ENCODE results near the gene AK1. TPM values are rescaled to one million over a fixed set of nuclear protein-coding genes. Genes with fewer than 3 reads are reported as not detected.
"Not testable (repeated sequence)": the region's sequence is repeated elsewhere in the genome, so short reads cannot be mapped to it uniquely, and the experiment has no call there.

Gene AK1
- total RNA-seq, 2 experiments from 2014 or later, result 12.1 to 14.8 TPM

GRCh38 chr9:127844821-127845359, 32.6 kb downstream of the AK1 start:
- Mint-ChIP-seq H3K36me3 (ENCODE audit: low read depth) (peaks cover 12% of the 10 kb centered on the region), H3K27me3 (no peaks in the 10 kb centered on the region), H3K4me3 (no peak overlapping the region), H3K4me1 (ENCODE audit: low read depth) (no peaks in the 10 kb centered on the region), H3K9me3 (peaks cover 12% of the 10 kb centered on the region), H3K27ac (no peak overlapping the region)
- ATAC-seq (no peak), DNase-seq (no peak)
- TF ChIP-seq CTCF (IDR thresholded peaks at IDR 0.05), result no peak
- ChIA-PET POLR2A (interaction anchor here (0.9 kb wide), 1 partner anchor 40 kb away, joined by 3 read pairs; no protein-coding TSS in a partner anchor), CTCF (interaction anchor here (1.2 kb wide), 1 partner anchor 8 kb away, joined by 3 read pairs; no protein-coding TSS in a partner anchor)
- intact Hi-C loops (cut with micrococcal nuclease), result no loop called here

GRCh38 chr9:127841087-127841835, 36.2 kb downstream of the AK1 start:
- DNase-seq (no peak), ATAC-seq (no peak)
- H3K36me3 Mint-ChIP-seq (ENCODE audit: low read depth), result no peaks in the 10 kb centered on the region
- intact Hi-C loops (cut with micrococcal nuclease), result no loop called here
- H3K4me3 Mint-ChIP-seq, result no peak overlapping the region
- ChIA-PET POLR2A (interaction anchor here (1.3 kb wide), 1 partner anchor 22 kb away, joined by 4 read pairs; no protein-coding TSS in a partner anchor), CTCF (interaction anchor here (1.4 to 2.0 kb wide), 2 partner anchors 29 to 80 kb away, joined by 6 to 7 read pairs; no protein-coding TSS in a partner anchor)
- no peak for TF ChIP-seq CTCF (IDR thresholded peaks at IDR 0.05)
- no peaks in the 10 kb centered on the region for H3K27me3 Mint-ChIP-seq
- H3K9me3 Mint-ChIP-seq, result no peaks in the 10 kb centered on the region
- H3K4me1 Mint-ChIP-seq (ENCODE audit: low read depth), result no peaks in the 10 kb centered on the region
- H3K27ac Mint-ChIP-seq, result no peak overlapping the region

- Mint-ChIP-seq H3K9me3 (no peaks in the 10 kb centered on the region), H3K27me3 (no peaks in the 10 kb centered on the region), H3K4me3 (no peak overlapping the region), H3K27ac (no peak overlapping the region), H3K36me3 (ENCODE audit: low read depth) (peaks cover 1% of the 10 kb centered on the region), H3K4me1 (ENCODE audit: low read depth) (peaks cover 2% of the 10 kb centered on the region)
- ChIA-PET CTCF (no interaction called here), POLR2A (interaction anchor here (1.0 kb wide), 1 partner anchor 30 kb away, joined by 3 read pairs; no protein-coding TSS in a partner anchor)
- no peak for ATAC-seq
- intact Hi-C loops (cut with micrococcal nuclease), result no loop called here
- no peak for DNase-seq
- TF ChIP-seq CTCF (IDR thresholded peaks at IDR 0.05), result no peak
These were observed 38.9 kb downstream of the AK1 start for GRCh38 chr9:127838375-127839078.

- H3K36me3 Mint-ChIP-seq (ENCODE audit: low read depth), result peaks cover 2% of the 10 kb centered on the region
- ATAC-seq (no peak), DNase-seq (no peak)
- intact Hi-C loops (cut with micrococcal nuclease), result no loop called here
- no peaks in the 10 kb centered on the region for H3K9me3 Mint-ChIP-seq
- POLR2A ChIA-PET, result no interaction called here
- no peak overlapping the region for H3K4me3 Mint-ChIP-seq
- H3K27me3 Mint-ChIP-seq, result no peaks in the 10 kb centered on the region
- no peak for TF ChIP-seq CTCF (IDR thresholded peaks at IDR 0.05)
- CTCF ChIA-PET, result interaction anchor here (1.1 kb wide), 1 partner anchor 33 kb away, joined by 3 read pairs; no protein-coding TSS in a partner anchor
- no peak overlapping the region for H3K27ac Mint-ChIP-seq
- peaks cover 10% of the 10 kb centered on the region for H3K4me1 Mint-ChIP-seq (ENCODE audit: low read depth)
These were observed 40.1 kb downstream of the AK1 start for GRCh38 chr9:127837346-127837745.

- intact Hi-C loops (cut with micrococcal nuclease); H3K27me3 Mint-ChIP-seq; H3K4me3 Mint-ChIP-seq; H3K27ac Mint-ChIP-seq; POLR2A ChIA-PET; ATAC-seq; H3K36me3 Mint-ChIP-seq (ENCODE audit: low read depth); DNase-seq; H3K9me3 Mint-ChIP-seq: not testable (repeated sequence)
- H3K4me1 Mint-ChIP-seq (ENCODE audit: low read depth), result peaks cover 13% of the 10 kb centered on the region
- CTCF ChIA-PET, result interaction anchor here (1.1 kb wide), 1 partner anchor 34 kb away, joined by 3 read pairs; no protein-coding TSS in a partner anchor
These were observed 40.9 kb downstream of the AK1 start for GRCh38 chr9:127836561-127836960.
